Neuronal stem cell (in vitro differentiated cells): Measurements from ENCODE around the gene OTOG.

Experiments
- DNase-seq: peaks from one replicate; pipeline ENCODE4 v3.0.0-alpha.2; 2013; ENCODE audit warnings: low spot score
- H2AFZ ChIP-seq: one replicate; pipeline ENCODE4 v1.6.1; 2013; ENCODE audit warnings: mild to moderate bottlenecking, low read length, inconsistent platforms
- H2AK5ac ChIP-seq: 2 replicates; pipeline ENCODE4 v1.6.1; 2013; ENCODE audit warnings: low read depth, mild to moderate bottlenecking, inconsistent platforms, low read length, moderate library complexity, mixed read lengths
- H2BK120ac ChIP-seq: 2 replicates; pipeline ENCODE4 v1.6.1; 2013; ENCODE audit warnings: low read depth, mild to moderate bottlenecking, inconsistent platforms, low read length, moderate library complexity, mixed read lengths
- H2BK12ac ChIP-seq: one replicate; pipeline ENCODE4 v1.6.1; 2013; ENCODE audit warnings: low read length, inconsistent platforms
- H2BK15ac ChIP-seq: 2 replicates; pipeline ENCODE4 v1.6.1; 2013; ENCODE audit warnings: mild to moderate bottlenecking, low read length, inconsistent platforms, mixed read lengths
- H2BK5ac ChIP-seq: one replicate; pipeline ENCODE4 v1.6.1; 2013; ENCODE audit warnings: inconsistent platforms, mild to moderate bottlenecking, low read length, moderate library complexity
- H3K14ac ChIP-seq: one replicate; pipeline ENCODE4 v1.6.1; 2013; ENCODE audit warnings: low read length, inconsistent platforms
- H3K18ac ChIP-seq: 2 replicates; pipeline ENCODE4 v1.6.1; 2013; ENCODE audit warnings: low read length, inconsistent platforms
- H3K23ac ChIP-seq: 2 replicates; pipeline ENCODE4 v1.6.1; 2013; ENCODE audit warnings: low read depth, mild to moderate bottlenecking, mixed read lengths, low read length, inconsistent platforms; ENCODE audit not compliant: poor library complexity
- H3K27ac ChIP-seq: replicated peaks from 3 replicates; pipeline ENCODE4 v1.5.1; 2013; ENCODE audit warnings: low read length, inconsistent platforms
- H3K27me3 ChIP-seq, 3 experiments: 2 replicates each; pipeline ENCODE4 v1.6.1; 2013; ENCODE audit warnings: low read length in 3 of 3, mild to moderate bottlenecking in 2 of 3, inconsistent platforms in 1 of 3, low read depth in 1 of 3, mixed read lengths in 1 of 3, moderate library complexity in 1 of 3; ENCODE audit not compliant: control insufficient read depth in 3 of 3, insufficient read depth in 3 of 3
- H3K36me3 ChIP-seq, 2 donors: replicated peaks in 1 of 2; 2 replicates each; pipeline ENCODE4 v1.6.1; 2013; ENCODE audit warnings: low read length in 2 of 2; ENCODE audit not compliant: control insufficient read depth in 2 of 2, insufficient read depth in 2 of 2
- H3K4ac ChIP-seq: 2 replicates; pipeline ENCODE4 v1.6.1; 2013; ENCODE audit warnings: inconsistent platforms, mild to moderate bottlenecking, low read length, moderate library complexity
- H3K4me1 ChIP-seq, 2 donors: 1 replicate in 1 of 2; 2 replicates in 1 of 2; pipeline ENCODE4 v1.6.1; 2013; ENCODE audit warnings: low read length in 2 of 2, low read depth in 1 of 2; ENCODE audit not compliant: control insufficient read depth in 2 of 2, insufficient read depth in 1 of 2
- H3K4me2 ChIP-seq: one replicate; pipeline ENCODE4 v1.6.1; 2013; ENCODE audit warnings: mild to moderate bottlenecking, low read length, inconsistent platforms; ENCODE audit not compliant: insufficient read depth, poor library complexity, severe bottlenecking
- H3K4me3 ChIP-seq, 2 donors: 2 replicates each; pipeline ENCODE4 v1.5.1; 2013; ENCODE audit warnings: low read length in 2 of 2, mild to moderate bottlenecking in 2 of 2, inconsistent platforms in 1 of 2, moderate library complexity in 1 of 2
- H3K79me1 ChIP-seq: one replicate; pipeline ENCODE4 v1.6.1; 2013; ENCODE audit warnings: low read depth, mild to moderate bottlenecking, inconsistent platforms, low read length, moderate library complexity
- H3K9ac ChIP-seq: one replicate; pipeline ENCODE4 v1.6.1; 2013; ENCODE audit warnings: mild to moderate bottlenecking, low read depth, low read length, inconsistent platforms; ENCODE audit not compliant: poor library complexity
- H3K9me3 ChIP-seq, 2 donors: replicated peaks in 1 of 2; 2 replicates each; pipeline versions ENCODE3 to v1.6.1; 2013; ENCODE audit warnings: low read length in 2 of 2, mild to moderate bottlenecking in 2 of 2, inconsistent platforms in 1 of 2, low read depth in 1 of 2, mixed read lengths in 1 of 2, moderate library complexity in 1 of 2; ENCODE audit not compliant: control insufficient read depth in 2 of 2, insufficient read depth in 1 of 2
- H4K8ac ChIP-seq: one replicate; pipeline ENCODE4 v1.6.1; 2013; ENCODE audit warnings: low read depth, mild to moderate bottlenecking, inconsistent platforms, low read length, moderate library complexity
- H4K91ac ChIP-seq: one replicate; pipeline ENCODE4 v1.6.1; 2013; ENCODE audit warnings: low read length, low read depth, mild to moderate bottlenecking, inconsistent platforms; ENCODE audit not compliant: poor library complexity
- WGBS, 2 donors: extraction: QIAGEN DNeasy Blood & Tissue Kit; methylation state at CpG; one replicate each; pipeline ENCODE4 v1.1.7; 2013; ENCODE audit warnings: missing lambda C conversion rate in 2 of 2, mixed read lengths in 1 of 2; ENCODE audit not compliant: insufficient read length in 2 of 2, insufficient replicate concordance in 1 of 2; ENCODE audit errors: extremely low coverage in 2 of 2; 5-methylcytosine and 5-hydroxymethylcytosine counted together

OTOG gene

GRCh38 chr11:17637901-17638300, 90.8 kb downstream of the OTOG start:
- Histone ChIP-seq H3K14ac (no peak overlapping the region), H2BK12ac (no peak overlapping the region), H3K18ac (no peak overlapping the region), H3K4ac (no peak overlapping the region), H2BK15ac (no peak overlapping the region), H3K36me3 (no peaks in the 10 kb centered on the region), H3K4me1 (no peaks in the 10 kb centered on the region), H3K23ac (peak overlapping the region; percentile 4), H4K91ac (no peak overlapping the region), H3K4me3 (no peak overlapping the region), H4K8ac (no peak overlapping the region), H3K27me3 (peaks cover 0 to 6% (median 0%) of the 10 kb centered on the region in 3 experiments), H2BK120ac (no peak overlapping the region), H3K9ac (no peak overlapping the region), H2AFZ (no peak overlapping the region), H3K9me3 (no peaks in the 10 kb centered on the region), H2BK5ac (no peak overlapping the region), H3K79me1 (no peaks in the 10 kb centered on the region), H3K27ac (no peak overlapping the region), H3K4me2 (no peak overlapping the region), H2AK5ac (no peak overlapping the region)
- no peak for DNase-seq
- no CpG with 5 or more reads among the region's 4 CpGs for WGBS, 2 donors

GRCh38 chr11:17638311-17638710, 91.3 kb downstream of the OTOG start:
- Histone ChIP-seq H3K4me3 (no peak overlapping the region), H3K23ac (no peak overlapping the region), H3K9ac (no peak overlapping the region), H3K4me1 (no peaks in the 10 kb centered on the region), H3K4me2 (no peak overlapping the region), H3K36me3 (no peaks in the 10 kb centered on the region), H2BK5ac (no peak overlapping the region), H4K91ac (no peak overlapping the region), H3K27ac (no peak overlapping the region), H3K18ac (peak overlapping the region; percentile 35), H3K4ac (no peak overlapping the region), H3K14ac (no peak overlapping the region), H2BK15ac (no peak overlapping the region), H3K79me1 (no peaks in the 10 kb centered on the region), H2AFZ (no peak overlapping the region), H3K27me3 (peaks cover 0 to 6% (median 0%) of the 10 kb centered on the region in 3 experiments), H2BK120ac (no peak overlapping the region), H2AK5ac (no peak overlapping the region), H2BK12ac (no peak overlapping the region), H4K8ac (no peak overlapping the region), H3K9me3 (no peaks in the 10 kb centered on the region)
- no peak for DNase-seq
- WGBS, 2 donors = no CpG with 5 or more reads among the region's 9 CpGs

GRCh38 chr11:17639091-17639490, 92.0 kb downstream of the OTOG start:
- H3K9ac ChIP-seq = no peak overlapping the region
- DNase-seq = no peak
- H3K4me3 ChIP-seq = no peak overlapping the region
- H3K18ac ChIP-seq = no peak overlapping the region
- no peak overlapping the region for H2BK15ac ChIP-seq
- H2AK5ac ChIP-seq = no peak overlapping the region
- WGBS, 2 donors = no CpG with 5 or more reads among the region's 4 CpGs
- H3K79me1 ChIP-seq = no peaks in the 10 kb centered on the region
- no peak overlapping the region for H3K23ac ChIP-seq
- H2AFZ ChIP-seq = no peak overlapping the region
- no peak overlapping the region for H2BK12ac ChIP-seq
- no peaks in the 10 kb centered on the region for H3K36me3 ChIP-seq
- H3K4me1 ChIP-seq = no peaks in the 10 kb centered on the region
- H3K27ac ChIP-seq = no peak overlapping the region
- no peaks in the 10 kb centered on the region for H3K9me3 ChIP-seq
- H3K27me3 ChIP-seq = peaks cover 0 to 8% (median 0%) of the 10 kb centered on the region in 3 experiments
- H3K4ac ChIP-seq = no peak overlapping the region
- H2BK5ac ChIP-seq = no peak overlapping the region
- no peak overlapping the region for H4K8ac ChIP-seq
- no peak overlapping the region for H3K4me2 ChIP-seq
- H4K91ac ChIP-seq = no peak overlapping the region
- no peak overlapping the region for H2BK120ac ChIP-seq
- no peak overlapping the region for H3K14ac ChIP-seq

- no CpG with 5 or more reads among the region's 2 CpGs for WGBS, 2 donors
- Histone ChIP-seq H2AK5ac (no peak overlapping the region), H3K4me1 (no peaks in the 10 kb centered on the region), H3K23ac (no peak overlapping the region), H2BK15ac (no peak overlapping the region), H3K79me1 (no peaks in the 10 kb centered on the region), H4K8ac (no peak overlapping the region), H3K9ac (no peak overlapping the region), H3K27ac (no peak overlapping the region), H3K9me3 (no peaks in the 10 kb centered on the region), H3K36me3 (no peaks in the 10 kb centered on the region), H3K4ac (no peak overlapping the region), H2BK120ac (no peak overlapping the region), H2AFZ (no peak overlapping the region), H3K14ac (no peak overlapping the region), H2BK5ac (no peak overlapping the region), H3K27me3 (peaks cover 0 to 11% (median 0%) of the 10 kb centered on the region in 3 experiments), H2BK12ac (no peak overlapping the region), H3K4me3 (no peak overlapping the region), H3K18ac (no peak overlapping the region), H4K91ac (no peak overlapping the region), H3K4me2 (no peak overlapping the region)
- no peak for DNase-seq
These were observed 92.7 kb downstream of the OTOG start for GRCh38 chr11:17639781-17640180.
